ENCODE measurements around the gene CACNA2D4.

Gene CACNA2D4

DNA sequence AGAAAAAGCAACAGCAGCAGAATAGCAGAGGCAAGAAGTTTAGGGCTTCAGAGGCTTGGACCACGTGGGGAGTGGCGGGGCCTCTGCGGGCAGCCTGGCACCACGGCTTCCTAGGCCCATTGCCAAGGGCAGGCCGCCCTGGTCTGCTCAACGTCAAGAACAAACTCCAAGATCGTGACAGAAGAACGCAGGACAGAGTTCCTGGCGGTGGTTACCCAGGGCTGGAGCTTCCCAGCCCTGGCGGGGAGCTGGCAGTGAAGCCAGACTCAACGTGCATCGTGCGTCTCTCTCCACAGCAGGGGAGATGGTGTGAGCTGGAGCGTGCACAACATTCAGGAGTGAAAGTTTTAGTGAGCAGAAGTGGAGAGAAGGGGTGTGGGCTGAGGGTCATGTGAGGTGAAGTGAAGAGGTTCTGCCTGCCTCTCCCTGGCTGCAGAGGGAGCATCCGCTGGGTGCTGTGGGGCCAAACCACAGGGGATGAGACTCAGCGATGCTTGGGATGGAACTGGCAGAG lies 13.9 kb upstream of the CACNA2D4 start:
- Histone ChIP-seq H3K27me3 (ENCODE audit: insufficient read depth, low read length) (no peaks in the 10 kb centered on the region), H3K27ac (ENCODE audit: low read length) (no peak overlapping the region), H3K36me3 (ENCODE audit: insufficient read depth, low read depth, low read length) (no peaks in the 10 kb centered on the region), H3K9me3 (ENCODE audit: insufficient read depth, low read depth, low read length) (no peaks in the 10 kb centered on the region), H3K9ac (ENCODE audit: low read depth, low read length) (no peak overlapping the region), H3K4me3 (ENCODE audit: low read length) (no peak overlapping the region), H3K4me1 (ENCODE audit: insufficient read depth, low read length) (no peaks in the 10 kb centered on the region)

DNA sequence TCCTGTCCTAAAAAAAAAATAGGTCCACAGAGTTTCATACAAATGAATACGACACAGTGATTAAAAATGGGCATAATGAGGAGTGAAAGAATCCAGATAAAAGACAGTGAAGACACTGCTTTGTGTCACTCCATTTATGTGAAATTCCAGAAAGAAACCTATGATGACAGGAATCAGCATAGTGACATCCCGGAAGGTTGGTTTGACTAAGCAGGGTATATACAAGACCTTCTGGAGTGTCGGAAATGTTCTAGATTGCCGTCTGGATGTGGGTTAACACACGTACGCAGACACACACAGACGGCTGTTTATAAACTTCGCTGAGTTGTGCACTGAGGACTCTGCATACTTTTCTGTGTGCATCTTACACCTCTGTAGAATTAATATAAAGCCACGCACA lies 13.2 kb upstream of the CACNA2D4 start:
- Histone ChIP-seq H3K4me3 (ENCODE audit: low read length) (no peak overlapping the region), H3K36me3 (ENCODE audit: insufficient read depth, low read depth, low read length) (no peaks in the 10 kb centered on the region), H3K9me3 (ENCODE audit: insufficient read depth, low read depth, low read length) (no peaks in the 10 kb centered on the region), H3K4me1 (ENCODE audit: insufficient read depth, low read length) (no peaks in the 10 kb centered on the region), H3K27me3 (ENCODE audit: insufficient read depth, low read length) (no peaks in the 10 kb centered on the region), H3K27ac (ENCODE audit: low read length) (no peak overlapping the region), H3K9ac (ENCODE audit: low read depth, low read length) (no peak overlapping the region)

GRCh38 chr12:1930803-1931597 lies 12.5 kb upstream of the CACNA2D4 start:
- no peak overlapping the region for H3K27ac ChIP-seq (ENCODE audit: low read length)
- no peaks in the 10 kb centered on the region for H3K36me3 ChIP-seq (ENCODE audit: insufficient read depth, low read depth, low read length)
- no peak overlapping the region for H3K4me3 ChIP-seq (ENCODE audit: low read length)
- H3K27me3 ChIP-seq (ENCODE audit: insufficient read depth, low read length), result no peaks in the 10 kb centered on the region
- no peaks in the 10 kb centered on the region for H3K4me1 ChIP-seq (ENCODE audit: insufficient read depth, low read length)
- no peaks in the 10 kb centered on the region for H3K9me3 ChIP-seq (ENCODE audit: insufficient read depth, low read depth, low read length)
- H3K9ac ChIP-seq (ENCODE audit: low read depth, low read length), result no peak overlapping the region

DNA sequence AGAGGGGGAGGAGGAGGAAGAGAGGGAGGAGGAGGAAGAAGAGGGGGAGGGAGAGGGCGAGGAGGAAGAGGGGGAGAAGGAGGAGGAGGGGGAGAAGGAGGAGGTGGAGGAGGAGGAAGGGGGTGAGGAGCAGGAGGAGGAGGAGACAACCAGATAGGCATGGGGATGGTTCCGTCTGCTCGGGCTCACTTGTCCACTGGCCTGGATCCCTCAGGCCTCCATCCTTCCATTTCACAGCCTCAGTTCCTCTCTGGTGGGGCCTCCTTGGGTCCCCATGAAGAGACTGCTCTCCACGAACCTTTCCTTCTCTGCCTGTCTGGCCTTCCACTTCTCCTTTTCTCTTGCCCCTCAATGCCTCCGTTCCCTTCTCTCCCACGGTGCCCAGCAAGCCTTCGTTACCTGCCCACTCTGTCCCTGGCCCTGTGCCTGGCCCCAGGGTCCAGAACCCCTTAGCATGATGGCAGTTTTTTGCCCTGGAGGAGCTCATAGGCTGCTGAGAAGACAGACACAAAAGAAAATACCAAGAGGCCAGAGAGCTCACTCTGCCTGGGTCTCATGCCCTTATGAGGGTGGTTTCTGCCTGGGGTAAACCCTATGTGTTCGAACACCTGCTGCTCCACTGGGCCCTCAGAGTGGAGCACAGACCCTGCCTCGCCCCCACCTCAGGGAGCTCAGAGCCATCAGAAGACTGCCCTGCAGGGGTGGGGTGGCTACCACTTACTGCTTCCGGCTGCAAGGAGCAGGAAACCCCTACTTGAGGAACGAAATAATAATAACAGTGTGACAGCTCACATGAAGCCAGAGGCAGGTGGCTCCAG lies 11.7 kb upstream of the CACNA2D4 start:
- Histone ChIP-seq H3K36me3 (ENCODE audit: insufficient read depth, low read depth, low read length) (no peaks in the 10 kb centered on the region), H3K4me1 (ENCODE audit: insufficient read depth, low read length) (no peaks in the 10 kb centered on the region), H3K4me3 (ENCODE audit: low read length) (no peak overlapping the region), H3K9ac (ENCODE audit: low read depth, low read length) (no peak overlapping the region), H3K9me3 (ENCODE audit: insufficient read depth, low read depth, low read length) (no peaks in the 10 kb centered on the region), H3K27ac (ENCODE audit: low read length) (no peak overlapping the region), H3K27me3 (ENCODE audit: insufficient read depth, low read length) (no peaks in the 10 kb centered on the region)

GRCh38 chr12:1929241-1929984 lies 11.0 kb upstream of the CACNA2D4 start:
- H3K9ac ChIP-seq (ENCODE audit: low read depth, low read length), result no peak overlapping the region
- no peaks in the 10 kb centered on the region for H3K27me3 ChIP-seq (ENCODE audit: insufficient read depth, low read length)
- H3K4me3 ChIP-seq (ENCODE audit: low read length), result no peak overlapping the region
- no peaks in the 10 kb centered on the region for H3K4me1 ChIP-seq (ENCODE audit: insufficient read depth, low read length)
- H3K27ac ChIP-seq (ENCODE audit: low read length), result no peak overlapping the region
- no peaks in the 10 kb centered on the region for H3K9me3 ChIP-seq (ENCODE audit: insufficient read depth, low read depth, low read length)
- no peaks in the 10 kb centered on the region for H3K36me3 ChIP-seq (ENCODE audit: insufficient read depth, low read depth, low read length)

DNA sequence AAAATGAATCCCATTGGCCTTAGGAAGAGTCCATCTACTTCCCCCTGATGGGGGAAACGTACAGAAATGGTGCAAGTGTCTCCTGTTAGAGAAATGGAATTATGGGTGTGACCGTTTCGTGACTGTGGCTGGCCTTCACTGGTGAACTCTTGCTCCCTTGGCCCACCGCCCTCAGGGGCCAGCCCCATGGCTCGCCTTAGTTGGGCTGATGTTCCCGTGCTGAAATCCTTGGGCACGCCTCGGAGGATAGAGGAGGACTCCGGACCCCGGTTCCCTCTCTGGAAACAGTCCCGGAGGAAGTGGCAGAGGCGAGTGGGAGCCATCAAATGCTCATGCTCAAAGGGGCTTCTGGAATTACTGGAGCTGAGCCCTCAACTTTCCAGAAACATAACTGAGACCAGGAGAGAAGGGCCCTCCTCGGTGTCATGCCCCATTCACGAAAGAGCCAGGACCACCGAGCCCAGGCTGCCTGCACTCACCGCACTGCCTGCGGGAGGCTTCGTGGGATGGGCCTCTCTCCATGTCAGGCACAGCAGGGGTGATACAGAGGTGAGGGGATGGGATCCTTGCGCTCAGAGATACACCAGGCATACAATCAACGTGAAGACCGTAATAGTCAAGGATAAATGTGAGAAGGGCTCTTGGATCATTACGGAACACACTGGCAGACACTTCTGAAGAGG lies 10.1 kb upstream of the CACNA2D4 start:
- Histone ChIP-seq H3K9me3 (ENCODE audit: insufficient read depth, low read depth, low read length) (no peaks in the 10 kb centered on the region), H3K4me3 (ENCODE audit: low read length) (no peak overlapping the region), H3K27me3 (ENCODE audit: insufficient read depth, low read length) (no peaks in the 10 kb centered on the region), H3K4me1 (ENCODE audit: insufficient read depth, low read length) (no peaks in the 10 kb centered on the region), H3K27ac (ENCODE audit: low read length) (no peak overlapping the region), H3K9ac (ENCODE audit: low read depth, low read length) (no peak overlapping the region), H3K36me3 (ENCODE audit: insufficient read depth, low read depth, low read length) (no peaks in the 10 kb centered on the region)

GRCh38 chr12:1927751-1928351 lies 9.4 kb upstream of the CACNA2D4 start:
- no peaks in the 10 kb centered on the region for H3K36me3 ChIP-seq (ENCODE audit: insufficient read depth, low read depth, low read length)
- H3K4me3 ChIP-seq (ENCODE audit: low read length), result no peak overlapping the region
- no peaks in the 10 kb centered on the region for H3K4me1 ChIP-seq (ENCODE audit: insufficient read depth, low read length)
- H3K27me3 ChIP-seq (ENCODE audit: insufficient read depth, low read length), result no peaks in the 10 kb centered on the region
- no peaks in the 10 kb centered on the region for H3K9me3 ChIP-seq (ENCODE audit: insufficient read depth, low read depth, low read length)
- no peak overlapping the region for H3K27ac ChIP-seq (ENCODE audit: low read length)
- no peak overlapping the region for H3K9ac ChIP-seq (ENCODE audit: low read depth, low read length)

GRCh38 chr12:1927051-1927680 lies 8.7 kb upstream of the CACNA2D4 start:
- H3K27ac ChIP-seq (ENCODE audit: low read length), result no peak overlapping the region
- no peaks in the 10 kb centered on the region for H3K36me3 ChIP-seq (ENCODE audit: insufficient read depth, low read depth, low read length)
- H3K9ac ChIP-seq (ENCODE audit: low read depth, low read length), result no peak overlapping the region
- H3K27me3 ChIP-seq (ENCODE audit: insufficient read depth, low read length), result no peaks in the 10 kb centered on the region
- H3K4me3 ChIP-seq (ENCODE audit: low read length), result no peak overlapping the region
- no peaks in the 10 kb centered on the region for H3K9me3 ChIP-seq (ENCODE audit: insufficient read depth, low read depth, low read length)
- H3K4me1 ChIP-seq (ENCODE audit: insufficient read depth, low read length), result no peaks in the 10 kb centered on the region

- H3K4me3 ChIP-seq (ENCODE audit: low read length), result no peak overlapping the region
- H3K27me3 ChIP-seq (ENCODE audit: insufficient read depth, low read length), result no peaks in the 10 kb centered on the region
- H3K4me1 ChIP-seq (ENCODE audit: insufficient read depth, low read length), result no peaks in the 10 kb centered on the region
- H3K9me3 ChIP-seq (ENCODE audit: insufficient read depth, low read depth, low read length), result no peaks in the 10 kb centered on the region
- H3K36me3 ChIP-seq (ENCODE audit: insufficient read depth, low read depth, low read length), result no peaks in the 10 kb centered on the region
- no peak overlapping the region for H3K9ac ChIP-seq (ENCODE audit: low read depth, low read length)
- H3K27ac ChIP-seq (ENCODE audit: low read length), result no peak overlapping the region
Observed at GRCh38 chr12:1926251-1926657, 7.8 kb upstream of the CACNA2D4 start.

GRCh38 chr12:1925684-1926006 lies 7.2 kb upstream of the CACNA2D4 start:
- H3K4me3 ChIP-seq (ENCODE audit: low read length), result no peak overlapping the region
- H3K27ac ChIP-seq (ENCODE audit: low read length), result no peak overlapping the region
- H3K4me1 ChIP-seq (ENCODE audit: insufficient read depth, low read length), result no peaks in the 10 kb centered on the region

More at GRCh38 chr12:1925684-1926006, 7.2 kb upstream of the CACNA2D4 start:
- H3K9me3 ChIP-seq (ENCODE audit: insufficient read depth, low read depth, low read length), result no peaks in the 10 kb centered on the region
- H3K36me3 ChIP-seq (ENCODE audit: insufficient read depth, low read depth, low read length), result no peaks in the 10 kb centered on the region
- no peaks in the 10 kb centered on the region for H3K27me3 ChIP-seq (ENCODE audit: insufficient read depth, low read length)
- no peak overlapping the region for H3K9ac ChIP-seq (ENCODE audit: low read depth, low read length)
